Endothelial cell of umbilical vein (primary cell): ENCODE data around the gene SYN1. TPM values are rescaled to one million over a fixed set of nuclear protein-coding genes. Genes with fewer than 3 reads are reported as not detected.

Experiments used
- BruUV-seq: library from RNA; stranded (reverse); fragments of 400-500 nt; replicated peaks from 2 replicates; lab custom pipeline; 2021; lab: Mats Ljungman, UMichigan
- CTCF ChIA-PET: fragments of 300-600, 350-600 bp; sonication (Branson Sonifier 250); formaldehyde crosslinking; loops from one replicate; lab custom pipeline; 2021; ENCODE audit warnings: antibody characterized with exemption, inconsistent platforms; lab: Charles Lee
- POLR2A ChIA-PET: fragments of 300-600, 350-600 bp; sonication (Branson Sonifier 250); formaldehyde crosslinking; loops from one replicate; lab custom pipeline; 2021; ENCODE audit warnings: antibody characterized with exemption, inconsistent platforms; lab: Charles Lee
- DNase-seq: peaks from one replicate; pipeline ENCODE4 v3.0.0-alpha.2; 2011; ENCODE audit warnings: low read depth, low spot score
- FAIRE-seq: peaks from 2 replicates; lab custom pipeline; 2011; peaks lifted over from hg19 to GRCh38; lab: Jason Lieb, UNC
- H2AFZ ChIP-seq: 2 replicates; pipeline ENCODE4 v1.6.0; 2012; ENCODE audit warnings: low read depth, low read length, control low read depth, inconsistent platforms
- H3K27ac ChIP-seq: 2 replicates; pipeline ENCODE4 v1.5.1; 2011; ENCODE audit warnings: low read depth, mild to moderate bottlenecking, control low read depth, low read length, moderate library complexity; ENCODE audit not compliant: insufficient read depth
- H3K27me3 ChIP-seq, 2 experiments: 2 replicates each; pipeline versions ENCODE4 v1.6.0 to v1.6.1; 2011; ENCODE audit warnings: low read length in 2 of 2, mixed read lengths in 1 of 2; ENCODE audit not compliant: control insufficient read depth in 2 of 2, insufficient read depth in 2 of 2
- H3K36me3 ChIP-seq, 2 experiments: 2 replicates in 1 of 2; 3 replicates in 1 of 2; pipeline ENCODE4 v1.5.1; 2011; ENCODE audit warnings: low read length in 2 of 2, mild to moderate bottlenecking in 1 of 2, moderate library complexity in 1 of 2; ENCODE audit not compliant: control insufficient read depth in 2 of 2, insufficient read depth in 2 of 2; ENCODE audit errors: extremely low read depth in 1 of 2
- H3K4me1 ChIP-seq: 3 replicates; pipeline ENCODE4 v1.5.1; 2011; ENCODE audit warnings: mild to moderate bottlenecking, low read length; ENCODE audit not compliant: control insufficient read depth, insufficient read depth; ENCODE audit errors: extremely low read depth
- H3K4me2 ChIP-seq: 2 replicates; pipeline ENCODE4 v1.6.1; 2011; ENCODE audit warnings: low read length, control low read depth, mixed read lengths; ENCODE audit not compliant: insufficient read depth
- H3K4me3 ChIP-seq, 3 experiments: fragments of 200-600 bp in 1 of 3; sonication (generic), shearing (Covaris generic) in 1 of 3; replicated peaks in 1 of 3; 2 replicates each; pipeline ENCODE4 v1.5.1; 2011 to 2016; ENCODE audit warnings: control low read depth in 3 of 3, low read length in 3 of 3, mild to moderate bottlenecking in 2 of 3, inconsistent platforms in 1 of 3, low read depth in 1 of 3, moderate library complexity in 1 of 3; ENCODE audit not compliant: insufficient read depth in 1 of 3
- H3K79me2 ChIP-seq: 2 replicates; pipeline ENCODE4 v1.6.0; 2012; ENCODE audit warnings: low read length, inconsistent platforms; ENCODE audit not compliant: control insufficient read depth, insufficient read depth
- H3K9ac ChIP-seq: replicated peaks from 2 replicates; pipeline ENCODE3; 2011; ENCODE audit warnings: low read length, control low read depth; ENCODE audit not compliant: insufficient read depth; ENCODE audit errors: extremely low read depth
- H3K9me1 ChIP-seq: replicated peaks from 3 replicates; pipeline ENCODE4 v1.6.0; 2011; ENCODE audit warnings: mild to moderate bottlenecking, low read length; ENCODE audit not compliant: control insufficient read depth, insufficient read depth; ENCODE audit errors: extremely low read depth
- H3K9me3 ChIP-seq: replicated peaks from 2 replicates; pipeline ENCODE4 v1.5.1; 2012; ENCODE audit warnings: low read length, inconsistent platforms; ENCODE audit not compliant: control insufficient read depth, insufficient read depth
- H4K20me1 ChIP-seq: replicated peaks from 2 replicates; pipeline ENCODE3; 2011; ENCODE audit warnings: mild to moderate bottlenecking, low read length; ENCODE audit not compliant: control insufficient read depth, insufficient read depth; ENCODE audit errors: extremely low read depth
- EZH2 ChIP-seq: IDR thresholded peaks from 2 replicates; pipeline ENCODE4 v1.6.1; 2012; ENCODE audit warnings: borderline replicate concordance, low read depth, mild to moderate bottlenecking, moderate library complexity, low read length, inconsistent platforms; ENCODE audit not compliant: severe bottlenecking
- FOS ChIP-seq: IDR thresholded peaks from 2 replicates; pipeline ENCODE4 v1.6.1; 2011; ENCODE audit warnings: mild to moderate bottlenecking, low read length, moderate library complexity, borderline replicate concordance; ENCODE audit not compliant: insufficient read depth
- GATA2 ChIP-seq: IDR thresholded peaks from 2 replicates; pipeline ENCODE4 v1.7.0; 2011; ENCODE audit warnings: low read depth, mild to moderate bottlenecking, moderate library complexity, mixed read lengths, low read length; ENCODE audit not compliant: insufficient read length, insufficient read depth
- JUN ChIP-seq: IDR thresholded peaks from 2 replicates; pipeline ENCODE4 v1.6.1; 2011; ENCODE audit warnings: borderline replicate concordance, low read depth; ENCODE audit not compliant: insufficient read length, insufficient read depth
- MAX ChIP-seq: IDR thresholded peaks from 2 replicates; pipeline ENCODE4 v1.6.1; 2011; ENCODE audit not compliant: insufficient read depth, insufficient read length
- MYC ChIP-seq: IDR thresholded peaks from one replicate; pipeline ENCODE4 v1.6.1; 2011; ENCODE audit warnings: mild to moderate bottlenecking, low read depth, low read length
- POLR2A ChIP-seq: IDR thresholded peaks from 2 replicates; pipeline ENCODE4 v1.6.1; 2012; ENCODE audit warnings: low read depth, mild to moderate bottlenecking, control low read depth, low read length
- POLR2AphosphoS5 ChIP-seq: IDR thresholded peaks from 2 replicates; pipeline ENCODE4 v1.6.1; 2012; ENCODE audit warnings: low read depth, mild to moderate bottlenecking, control low read depth, low read length, moderate library complexity; ENCODE audit not compliant: insufficient read depth
- dilution Hi-C: fragments of 300-500 bp; cut with MboI; formaldehyde crosslinking; loops from one replicate; pipeline ENCODE4 v1.15.0; 2019; ENCODE audit warnings: low sequenced_read_pairs; ENCODE audit not compliant: extremely low pct_ligation_motif_present
- intact Hi-C: fragments of 100-400 bp; cut with micrococcal nuclease; formaldehyde crosslinking; loops from one replicate; pipeline ENCODE4 v1.10.0; 2022
- polyA plus RNA-seq, 4 experiments: library from polyadenylated mRNA; depleted of rRNA in 3 of 4; stranded (reverse) in 3 of 4; unstranded in 1 of 4; fragments of >200 nt; gene quantifications; 2 replicates each; pipeline versions ENCODE4 v1.2.1 to v1.2.3, GENCODE V29; 2011 to 2012; ENCODE audit warnings: missing spikeins in 1 of 4
- total RNA-seq: library from RNA; stranded (reverse); gene quantifications from 2 replicates; pipeline ENCODE4 v1.2.3, GENCODE V29; 2021
- TF ChIP-seq, protein P1 (sequence below), 2 donors: IDR thresholded peaks; 1 replicate in 1 of 2; 2 replicates in 1 of 2; pipeline ENCODE4 v1.5.1; 2011; ENCODE audit warnings: low read length in 2 of 2, mild to moderate bottlenecking in 2 of 2, moderate library complexity in 2 of 2, control low read depth in 1 of 2, inconsistent platforms in 1 of 2, low read depth in 1 of 2; ENCODE audit not compliant: insufficient read depth in 1 of 2; ENCODE audit errors: extremely low read depth in 1 of 2

The SYN1 gene
- total and polyA plus RNA-seq, 2 donors (not counting 3 experiments of a cell fraction or from before 2014, with no cell fraction given), result not detected

- no peaks in the 10 kb centered on the region for H3K27me3 ChIP-seq
- TF ChIP-seq EZH2 (no peak), JUN (no peak), FOS (no peak), POLR2AphosphoS5 (no peak), GATA2 (no peak), MAX (no peak), MYC (no peak), POLR2A (no peak)
- TF ChIP-seq, protein P1, sequence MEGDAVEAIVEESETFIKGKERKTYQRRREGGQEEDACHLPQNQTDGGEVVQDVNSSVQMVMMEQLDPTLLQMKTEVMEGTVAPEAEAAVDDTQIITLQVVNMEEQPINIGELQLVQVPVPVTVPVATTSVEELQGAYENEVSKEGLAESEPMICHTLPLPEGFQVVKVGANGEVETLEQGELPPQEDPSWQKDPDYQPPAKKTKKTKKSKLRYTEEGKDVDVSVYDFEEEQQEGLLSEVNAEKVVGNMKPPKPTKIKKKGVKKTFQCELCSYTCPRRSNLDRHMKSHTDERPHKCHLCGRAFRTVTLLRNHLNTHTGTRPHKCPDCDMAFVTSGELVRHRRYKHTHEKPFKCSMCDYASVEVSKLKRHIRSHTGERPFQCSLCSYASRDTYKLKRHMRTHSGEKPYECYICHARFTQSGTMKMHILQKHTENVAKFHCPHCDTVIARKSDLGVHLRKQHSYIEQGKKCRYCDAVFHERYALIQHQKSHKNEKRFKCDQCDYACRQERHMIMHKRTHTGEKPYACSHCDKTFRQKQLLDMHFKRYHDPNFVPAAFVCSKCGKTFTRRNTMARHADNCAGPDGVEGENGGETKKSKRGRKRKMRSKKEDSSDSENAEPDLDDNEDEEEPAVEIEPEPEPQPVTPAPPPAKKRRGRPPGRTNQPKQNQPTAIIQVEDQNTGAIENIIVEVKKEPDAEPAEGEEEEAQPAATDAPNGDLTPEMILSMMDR (IDR thresholded peaks at IDR 0.05; ENCODE audit: extremely low read depth in 1 of 2, insufficient read depth in 1 of 2, low read depth in 1 of 2, low read length in 2 of 2), result no peak
- intact Hi-C loops, result loop anchor here (5.0 kb wide), 2 partner anchors 62 to 277 kb away; partner anchors contain the start of gene ZNF81
- H3K9ac ChIP-seq, result peak overlapping the region; percentile 55
- H3K79me2 ChIP-seq, result peaks cover 19% of the 10 kb centered on the region
- peak; percentile 18 for FAIRE-seq
- peak overlapping the region; percentile 61 for H3K27ac ChIP-seq
- no peak for DNase-seq
- peak overlapping the region in 2 of 3 experiments; percentile 69 to 80 for H3K4me3 ChIP-seq
- H3K4me1 ChIP-seq, result peaks cover 10% of the 10 kb centered on the region
- peak overlapping the region; percentile 78 for H2AFZ ChIP-seq
- H3K9me3 ChIP-seq, result no peaks in the 10 kb centered on the region
- CTCF ChIA-PET, result interaction anchor here (1.0 kb wide), 1 partner anchor 19 kb away, joined by 3 read pairs; no protein-coding TSS in a partner anchor
- no peaks in the 10 kb centered on the region for H3K9me1 ChIP-seq
- peak overlapping the region; percentile 80 for H3K4me2 ChIP-seq
- POLR2A ChIA-PET, result no interaction called here
- BruUV-seq, result no TSS peak
- H3K36me3 ChIP-seq, result no peaks in the 10 kb centered on the region
- no peaks in the 10 kb centered on the region for H4K20me1 ChIP-seq
- dilution Hi-C loops, result no loop called here
Measured at GRCh38 chrX:47560179-47560933, 59.3 kb downstream of the SYN1 start.
